Nucleus accumbens (tissue), 56 donors: ENCODE measurements around the gene TERT.
"Not testable (repeated sequence)": the region's sequence is repeated elsewhere in the genome, so short reads cannot be mapped to it uniquely, and the experiment has no call there.

Experiments used
- DNase-seq, 56 donors: peaks; one replicate each; lab custom pipeline; 2025; lab: John Stamatoyannopoulos, UW

Gene TERT

DNA sequence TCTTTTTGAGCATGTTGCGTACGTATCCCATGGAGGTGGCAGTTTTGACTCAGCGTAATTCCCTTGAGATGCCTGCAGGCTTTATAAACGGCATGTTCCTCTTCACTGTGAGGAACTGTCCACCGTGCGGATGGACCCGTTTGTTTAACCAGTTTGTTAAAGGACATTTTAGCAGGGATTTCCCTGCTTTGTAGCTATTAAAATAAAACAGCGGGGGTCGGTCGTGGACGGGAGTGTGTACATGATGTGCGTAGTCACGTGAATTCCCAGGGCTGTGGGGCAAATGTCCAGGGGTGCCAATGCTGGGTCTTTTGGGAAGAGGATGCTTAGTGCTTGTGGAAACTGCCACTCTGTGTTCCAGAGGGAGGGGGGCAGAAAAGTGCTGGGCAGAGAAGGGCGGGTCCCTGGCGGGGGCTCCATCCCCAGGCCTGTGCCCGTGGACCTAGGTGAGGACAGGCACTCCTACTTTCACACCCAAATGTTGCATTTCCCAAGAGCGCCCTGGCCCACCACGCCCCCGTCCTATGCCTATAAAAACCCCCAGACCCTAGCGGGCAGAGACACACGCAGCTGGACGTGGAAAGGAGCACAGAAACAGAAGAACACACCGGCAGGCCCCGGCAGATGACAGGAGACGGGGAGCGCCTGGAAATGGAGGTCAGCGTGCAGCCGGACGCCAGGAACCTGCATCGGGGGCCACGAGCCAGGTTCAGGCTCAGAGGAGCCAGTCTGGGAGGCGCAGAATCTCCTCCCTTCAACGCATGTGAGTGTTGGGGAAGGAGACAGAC, 4.0 kb upstream of the TERT start:
- no peak for DNase-seq

DNA sequence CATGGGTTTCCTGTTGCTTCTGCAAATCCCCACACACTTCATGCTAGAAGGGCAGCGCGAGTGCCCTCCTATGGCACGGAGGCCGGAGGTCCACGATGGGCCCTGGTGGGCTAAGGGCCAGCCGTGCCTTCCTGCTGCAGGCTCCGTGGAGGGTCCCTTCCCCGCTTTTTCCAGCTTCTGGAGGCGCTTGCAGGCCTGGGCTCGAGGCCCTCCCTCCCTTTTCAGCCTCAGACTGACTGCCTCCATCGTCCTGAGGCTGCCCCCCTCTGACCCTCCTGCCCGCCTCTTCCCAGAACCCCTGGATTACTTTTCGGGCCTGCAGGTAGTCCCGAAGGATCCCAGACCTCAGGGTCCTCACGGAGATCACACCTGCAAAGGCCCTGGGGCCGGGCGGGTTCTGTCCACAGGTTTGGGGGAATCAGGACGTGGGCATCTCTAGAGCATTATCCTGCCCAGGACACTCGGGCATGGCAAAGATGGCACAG, 3.2 kb upstream of the TERT start:
- DNase-seq = no peak

- DNase-seq = no peak
Measured at GRCh38 chr5:1297243-1297642, 2.4 kb upstream of the TERT start.

GRCh38 chr5:1295650-1296037, 776 bp upstream of the TERT start:
- DNase-seq = no peak

- DNase-seq = peak in 1 of 56 donors; percentile 16
Measured at GRCh38 chr5:1294206-1294834, 548 bp downstream of the TERT start.

DNA sequence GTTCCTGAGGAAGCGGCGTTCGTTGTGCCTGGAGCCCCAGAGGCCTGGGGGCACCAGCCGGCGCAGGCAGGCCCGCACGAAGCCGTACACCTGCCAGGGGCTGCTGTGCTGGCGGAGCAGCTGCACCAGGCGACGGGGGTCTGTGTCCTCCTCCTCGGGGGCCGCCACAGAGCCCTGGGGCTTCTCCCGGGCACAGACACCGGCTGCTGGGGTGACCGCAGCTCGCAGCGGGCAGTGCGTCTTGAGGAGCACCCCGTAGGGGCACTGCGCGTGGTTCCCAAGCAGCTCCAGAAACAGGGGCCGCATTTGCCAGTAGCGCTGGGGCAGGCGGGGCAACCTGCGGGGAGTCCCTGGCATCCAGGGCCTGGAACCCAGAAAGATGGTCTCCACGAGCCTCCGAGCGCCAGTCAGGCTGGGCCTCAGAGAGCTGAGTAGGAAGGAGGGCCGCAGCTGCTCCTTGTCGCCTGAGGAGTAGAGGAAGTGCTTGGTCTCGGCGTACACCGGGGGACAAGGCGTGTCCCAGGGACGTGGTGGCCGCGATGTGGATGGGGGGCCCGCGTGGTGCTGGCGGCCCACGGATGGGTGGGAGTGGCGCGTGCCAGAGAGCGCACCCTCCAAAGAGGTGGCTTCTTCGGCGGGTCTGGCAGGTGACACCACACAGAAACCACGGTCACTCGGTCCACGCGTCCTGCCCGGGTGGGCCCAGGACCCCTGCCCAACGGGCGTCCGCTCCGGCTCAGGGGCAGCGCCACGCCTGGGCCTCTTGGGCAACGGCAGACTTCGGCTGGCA, 1.3 kb downstream of the TERT start:
- DNase-seq = no peak

DNA sequence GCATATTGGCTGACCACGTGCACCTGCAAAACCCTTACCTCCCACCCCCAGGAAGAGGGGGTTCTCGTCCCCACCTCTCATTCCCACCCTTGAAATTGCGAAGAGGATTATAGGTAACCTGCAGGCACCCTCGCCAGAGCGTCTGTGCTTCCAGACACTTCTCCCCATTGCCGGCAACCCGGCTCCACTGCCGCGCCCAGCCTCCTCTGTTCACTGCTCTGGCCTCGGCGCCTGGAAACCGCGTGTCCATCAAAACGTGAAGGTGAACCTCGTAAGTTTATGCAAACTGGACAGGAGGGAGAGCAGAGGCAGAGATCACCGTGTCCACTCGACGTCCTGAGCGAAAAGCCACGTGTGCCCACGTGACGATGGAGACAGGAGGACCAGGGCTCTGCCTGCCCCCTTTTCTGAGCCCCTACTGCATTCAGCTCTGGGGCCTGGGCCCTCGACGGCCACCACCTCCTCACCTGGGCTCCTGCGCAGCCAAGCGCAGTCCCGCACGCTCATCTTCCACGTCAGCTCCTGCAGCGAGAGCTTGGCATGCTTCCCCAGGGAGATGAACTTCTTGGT, 1.9 kb downstream of the TERT start:
- DNase-seq = no peak

DNA sequence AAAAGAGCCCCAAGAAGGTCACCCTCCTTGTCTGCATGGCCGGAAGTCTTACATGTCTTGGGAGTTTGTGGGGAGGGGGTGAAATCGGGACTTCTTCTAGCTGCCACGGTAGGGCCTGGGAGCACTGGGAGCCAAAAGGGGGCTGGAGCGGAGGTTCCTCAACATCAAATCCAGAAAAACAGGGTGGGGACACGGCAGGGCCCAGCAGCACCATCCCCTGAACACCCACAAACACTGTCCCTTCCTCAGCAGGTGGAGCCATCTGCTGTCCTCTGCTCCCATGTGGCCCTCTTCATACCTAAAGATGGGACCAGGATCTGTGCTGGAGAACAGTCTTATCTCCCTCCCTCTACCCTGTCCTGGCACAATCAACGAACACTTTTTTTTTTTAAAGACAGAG, 2.7 kb downstream of the TERT start:
- DNase-seq = no peak

DNA sequence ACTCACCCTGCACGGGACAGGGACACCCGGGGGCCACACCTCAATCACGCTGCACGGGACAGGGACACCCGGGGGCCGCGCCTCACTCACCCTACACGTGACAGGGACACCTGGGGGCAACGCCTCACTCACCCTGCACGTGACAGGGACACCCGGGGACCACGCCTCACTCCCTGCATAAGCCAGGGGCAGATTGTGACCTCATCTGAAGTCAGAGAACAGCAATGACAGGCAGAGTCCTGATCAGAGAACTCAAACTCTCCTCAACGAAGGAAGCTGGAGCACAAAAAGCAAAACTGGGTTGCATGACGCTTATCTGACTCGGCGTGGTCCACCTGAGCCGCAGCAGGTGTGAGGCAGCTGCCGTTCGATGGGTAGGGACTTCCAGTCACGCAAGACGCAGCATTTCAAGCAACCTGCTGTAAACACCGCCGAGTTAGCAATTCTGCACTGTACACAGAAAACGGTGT, 3.2 kb downstream of the TERT start:
- no peak for DNase-seq

DNA sequence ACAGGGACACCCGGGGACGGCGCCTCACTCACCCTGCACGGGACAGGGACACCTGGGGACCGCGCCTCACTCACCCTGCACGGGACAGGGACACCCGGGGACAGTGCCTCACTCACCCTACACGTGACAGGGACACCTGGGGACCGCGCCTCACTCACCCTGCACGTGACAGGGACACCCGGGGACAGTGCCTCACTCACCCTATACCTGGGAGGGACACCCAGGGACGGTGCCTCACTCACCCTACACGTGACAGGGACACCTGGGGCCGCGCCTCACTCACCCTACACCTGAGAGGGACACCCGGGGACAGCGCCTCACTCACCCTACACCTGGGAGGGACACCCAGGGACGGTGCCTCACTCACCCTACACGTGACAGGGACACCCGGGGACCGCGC, 3.9 kb downstream of the TERT start:
- not testable (repeated sequence) for DNase-seq

DNA sequence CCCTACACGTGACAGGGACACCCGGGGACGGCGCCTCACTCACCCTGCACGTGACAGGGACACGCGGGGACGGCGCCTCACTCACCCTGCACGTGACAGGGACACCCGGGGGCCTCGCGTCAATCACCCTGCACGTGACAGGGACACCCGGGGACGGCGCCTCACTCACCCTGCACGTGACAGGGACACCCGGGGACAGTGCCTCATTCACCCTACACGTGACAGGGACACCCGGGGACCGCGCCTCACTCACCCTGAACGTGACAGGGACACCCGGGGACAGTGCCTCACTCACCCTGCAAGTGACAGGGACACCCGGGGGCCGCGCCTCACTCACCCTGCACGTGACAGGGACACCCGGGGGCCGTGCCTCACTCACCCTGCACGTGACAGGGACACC, 5.3 kb downstream of the TERT start:
- not testable (repeated sequence) for DNase-seq

DNA sequence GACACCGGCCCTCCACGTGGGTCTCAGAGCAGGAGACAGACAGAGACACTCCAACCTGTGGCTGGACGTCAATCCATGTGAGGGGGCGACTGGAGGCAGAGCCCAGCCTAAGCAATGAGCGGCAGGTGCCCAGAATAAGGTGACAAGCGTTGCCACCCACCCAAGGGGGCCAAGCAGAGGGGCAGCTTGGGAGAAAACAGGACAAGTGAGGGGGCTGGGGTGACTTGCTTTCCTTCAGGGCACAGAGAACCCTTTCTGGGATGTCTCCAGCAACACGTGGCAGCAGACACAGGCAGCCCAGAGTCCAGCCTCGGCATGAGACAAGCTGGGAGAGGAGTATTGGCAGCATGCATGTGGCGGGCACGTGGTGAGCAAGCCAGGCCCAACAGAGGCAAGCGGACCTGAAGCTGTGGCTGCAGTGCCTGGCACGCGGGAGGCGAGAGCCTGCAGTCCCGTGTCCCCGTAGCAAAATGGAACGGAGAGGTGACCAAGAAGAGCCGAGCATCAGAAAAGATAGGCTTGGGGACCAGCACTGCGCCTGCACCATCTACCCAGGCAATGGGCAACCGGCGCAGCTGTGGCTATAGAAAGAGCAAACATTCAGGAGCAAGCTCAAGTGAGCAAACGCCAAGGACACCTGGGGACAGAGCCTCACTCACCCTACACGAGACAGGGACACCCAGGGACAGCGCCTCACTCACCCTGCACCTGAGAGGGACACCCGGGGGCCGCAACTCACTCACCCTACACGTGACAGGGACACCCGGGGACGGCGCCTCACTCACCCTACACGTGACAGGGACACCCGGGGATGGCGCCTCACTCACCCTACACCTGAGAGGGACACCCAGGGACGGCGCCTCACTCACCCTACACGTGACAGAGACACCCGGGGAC, 6.2 kb downstream of the TERT start:
- DNase-seq = no peak

- DNase-seq = no peak
Measured at GRCh38 chr5:1285883-1286291, 9.0 kb downstream of the TERT start.

DNA sequence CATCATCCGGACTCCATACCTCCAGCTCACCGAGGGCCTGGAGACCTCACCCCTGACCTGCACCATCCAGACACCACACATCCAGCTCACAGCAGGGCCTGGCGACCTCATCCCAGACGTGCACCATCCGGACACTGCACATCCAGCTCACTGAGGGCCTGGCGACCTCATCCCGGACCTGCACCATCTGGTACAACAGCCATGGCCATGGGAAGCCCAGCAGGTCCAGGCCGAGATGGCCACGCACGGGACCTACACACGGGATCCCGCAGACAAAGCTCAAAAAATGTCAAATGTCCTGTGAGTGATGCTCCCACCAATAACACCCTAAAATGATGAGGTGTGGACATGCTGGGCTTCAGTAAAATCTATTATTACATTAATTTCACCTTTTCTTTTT, 9.7 kb downstream of the TERT start:
- no peak for DNase-seq

- DNase-seq = not testable (repeated sequence)
Measured at GRCh38 chr5:1284336-1284970, 10.4 kb downstream of the TERT start.

- not testable (repeated sequence) for DNase-seq
Measured at GRCh38 chr5:1283729-1284041, 11.2 kb downstream of the TERT start.

DNA sequence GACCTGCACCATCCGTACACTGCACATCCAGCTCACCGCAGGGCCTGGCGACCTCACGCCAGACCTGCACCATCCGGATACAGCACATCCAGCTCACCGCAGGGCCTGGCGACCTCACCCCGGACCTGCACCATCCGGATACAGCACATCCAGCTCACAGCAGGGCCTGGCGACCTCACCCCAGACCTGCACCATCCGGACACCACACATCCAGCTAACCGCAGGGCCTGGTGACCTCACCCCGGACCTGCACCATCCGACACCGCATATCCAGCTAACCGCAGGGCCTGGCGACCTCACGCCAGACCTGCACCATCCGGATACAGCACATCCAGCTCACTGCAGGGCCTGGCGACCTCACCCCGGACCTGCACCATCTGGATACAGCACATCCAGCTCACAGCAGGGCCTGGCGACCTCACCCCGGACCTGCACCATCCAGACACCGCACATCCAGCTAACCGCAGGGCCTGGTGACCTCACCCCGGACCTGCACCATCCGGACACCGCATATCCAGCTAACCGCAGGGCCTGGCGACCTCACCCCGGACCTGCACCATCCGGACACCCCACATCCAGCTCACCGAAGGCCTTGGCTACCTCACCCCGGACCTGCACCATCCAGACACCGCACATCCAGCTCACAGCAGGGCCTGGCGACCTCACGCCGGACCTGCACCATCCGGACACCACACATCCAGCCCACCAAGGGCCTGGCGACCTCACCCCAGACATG, 11.7 kb downstream of the TERT start:
- DNase-seq = not testable (repeated sequence)

DNA sequence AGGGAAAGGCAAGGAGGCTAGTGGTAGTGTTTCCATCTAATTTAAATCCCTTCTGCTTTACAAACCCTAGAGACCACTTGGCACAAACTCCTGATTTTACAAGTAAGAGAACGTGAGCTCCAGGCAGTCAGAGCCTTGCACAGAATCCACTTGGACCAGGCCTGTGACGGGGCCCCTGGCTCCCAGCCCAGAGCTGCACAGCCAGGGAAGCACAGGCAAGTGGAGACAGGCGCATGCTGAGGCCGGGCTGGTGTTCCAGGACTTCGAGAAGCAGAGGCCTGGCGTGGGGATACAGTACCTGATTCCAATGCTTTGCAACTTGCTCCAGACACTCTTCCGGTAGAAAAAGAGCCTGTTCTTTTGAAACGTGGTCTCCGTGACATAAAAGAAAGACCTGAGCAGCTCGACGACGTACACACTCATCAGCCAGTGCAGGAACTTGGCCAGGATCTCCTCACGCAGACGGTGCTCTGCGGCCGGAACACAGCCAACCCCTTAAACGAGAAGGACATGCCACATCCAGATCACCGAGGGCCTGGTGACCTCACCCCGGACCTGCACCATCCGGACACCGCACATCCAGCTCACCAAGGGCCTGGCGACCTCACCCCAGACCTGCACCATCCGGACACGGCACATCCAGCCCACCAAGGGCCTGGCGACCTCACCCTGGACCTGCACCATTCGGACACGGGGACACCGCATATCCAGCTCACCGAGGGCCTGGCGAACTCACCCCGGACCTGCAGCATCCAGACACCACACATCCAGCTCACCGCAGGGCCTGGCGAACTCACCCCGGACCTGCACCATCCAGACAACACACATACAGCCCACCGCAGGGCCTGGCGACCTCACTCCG, 12.5 kb downstream of the TERT start:
- peak in 1 of 56 donors; percentile 5 for DNase-seq
